ENCODE measurements around the gene CNOT1. TPM values are rescaled to one million over a fixed set of nuclear protein-coding genes. Genes with fewer than 3 reads are reported as not detected.
A peak's percentile ranks its signal among the peaks of the same experiment; 100 is the strongest.

Gene CNOT1
- total and polyA plus RNA-seq, 10 of the 15 experiments (the other 5 are each of a cell fraction or from before 2014, with no cell fraction given): 101 to 246 (median 175) TPM

GRCh38 chr16:58500430-58501241 lies 129.0 kb downstream of the CNOT1 start:
- H3K4me1 ChIP-seq (ENCODE audit: control insufficient read depth, insufficient read depth, low read length): peaks cover 14% of the 10 kb centered on the region
- H3K4me2 ChIP-seq (ENCODE audit: control insufficient read depth, insufficient read depth): peak overlapping the region; percentile 89
- H3K27me3 ChIP-seq (replicated peaks in 1 of 2; ENCODE audit: control insufficient read depth in 2 of 2, insufficient read depth in 2 of 2, low read length in 1 of 2): peaks cover 0 to 5% of the 10 kb centered on the region in 2 experiments; a peak in 1 of 4 replicates
- TF ChIP-seq ZBTB33 (IDR thresholded peaks at IDR 0.05): no peak
- TF ChIP-seq NR2C2 (IDR thresholded peaks at IDR 0.05; ENCODE audit: borderline replicate concordance, control insufficient read depth, insufficient read length, low read depth): no peak
- no peak for TF ChIP-seq DPF2 (IDR thresholded peaks at IDR 0.05)
- TF ChIP-seq SIX5 (IDR thresholded peaks at IDR 0.05; ENCODE audit: low read depth, low read length, severe bottlenecking): no peak
- H2AFZ ChIP-seq (ENCODE audit: control insufficient read depth, low read depth, low read length): peak overlapping the region; percentile 45; the same call in 1 of the 2 replicates
- H3K9me3 ChIP-seq (replicated peaks; ENCODE audit: control insufficient read depth, insufficient read depth, low read length): no peaks in the 10 kb centered on the region
- H3K27ac ChIP-seq (ENCODE audit: control insufficient read depth, insufficient read depth): no peak overlapping the region
- ATAC-seq (peak; percentile 38), DNase-seq (ENCODE audit: low read depth, low spot score) (no peak), FAIRE-seq (no peak)
- H3K36me3 ChIP-seq (ENCODE audit: control insufficient read depth in 2 of 2, insufficient read depth in 2 of 2, low read length in 1 of 2): no peaks in the 10 kb centered on the region
- intact Hi-C loops (cut with micrococcal nuclease; ENCODE audit: unreplicated experiment) (loop anchor here (5.0 kb wide), 1 partner anchor 237 kb away; no protein-coding TSS in a partner anchor), in situ Hi-C loops (cut with MboI) (loop anchor here (25.0 kb wide), 1 partner anchor 237 kb away; the partner anchor contains the start of gene GOT2)
- no peaks in the 10 kb centered on the region for H3K79me2 ChIP-seq (ENCODE audit: control insufficient read depth, insufficient read depth, low read length)
- CTCF ChIA-PET: interaction anchor here (0.8 to 1.9 kb wide), 3 partner anchors 13 to 164 kb away, joined by 3 to 9 read pairs (median 6); no protein-coding TSS in a partner anchor
- POLR2A ChIA-PET: interaction anchor here (0.6 kb wide), 1 partner anchor 164 kb away, joined by 3 read pairs; no protein-coding TSS in a partner anchor
- peak overlapping the region; percentile 39 for H3K4me3 ChIP-seq
- no TSS peak for BruUV-seq (replicated peaks)
- H4K20me1 ChIP-seq (ENCODE audit: control insufficient read depth, insufficient read depth): no peaks in the 10 kb centered on the region
- SMC1A ChIA-PET (ENCODE audit: uncharacterized antibody, unreplicated experiment): interaction anchor here (0.7 kb wide), 2 partner anchors 164 to 256 kb away, joined by 3 to 5 read pairs; no protein-coding TSS in a partner anchor
- RAD21 ChIA-PET (ENCODE audit: unreplicated experiment): interaction anchor here (1.0 kb wide), 1 partner anchor 17 kb away, joined by 3 read pairs; no protein-coding TSS in a partner anchor
- WGBS (ENCODE audit: insufficient coverage, insufficient replicate concordance, low lambda C conversion rate, missing lambda C conversion rate): 7% methylated on average over 36 of the region's 36 CpGs
- H3K9ac ChIP-seq (ENCODE audit: control insufficient read depth, insufficient read depth, low read length): no peak overlapping the region
